Ishikawa (cell line): ENCODE data around the gene DCHS1.

Experiments
- CEBPB ChIP-seq: IDR thresholded peaks from 2 replicates; pipeline ENCODE4 v1.6.1; 2012
- CREB1 ChIP-seq: IDR thresholded peaks from 2 replicates; pipeline ENCODE4 v1.6.1; 2012; ENCODE audit warnings: low read depth
- EGR1 ChIP-seq: IDR thresholded peaks from 2 replicates; pipeline ENCODE4 v1.6.1; 2012
- EP300 ChIP-seq: IDR thresholded peaks from 2 replicates; pipeline ENCODE4 v1.6.1; 2012; ENCODE audit warnings: borderline replicate concordance
- FOXM1 ChIP-seq: IDR thresholded peaks from 2 replicates; pipeline ENCODE4 v1.6.1; 2012; ENCODE audit warnings: low read depth, borderline replicate concordance
- MAX ChIP-seq: IDR thresholded peaks from 2 replicates; pipeline ENCODE4 v1.6.1; 2012
- NFIC ChIP-seq: IDR thresholded peaks from 2 replicates; pipeline ENCODE4 v1.6.1; 2012
- RAD21 ChIP-seq: IDR thresholded peaks from 2 replicates; pipeline ENCODE4 v1.6.1; 2012; ENCODE audit warnings: low read depth
- REST ChIP-seq: IDR thresholded peaks from 2 replicates; pipeline ENCODE4 v1.6.1; 2012; ENCODE audit warnings: low read depth, mild to moderate bottlenecking
- TAF1 ChIP-seq: IDR thresholded peaks from 2 replicates; pipeline ENCODE4 v1.6.1; 2012; ENCODE audit warnings: low read depth, mild to moderate bottlenecking
- TCF12 ChIP-seq: IDR thresholded peaks from 2 replicates; pipeline ENCODE4 v1.6.1; 2012; ENCODE audit warnings: low read depth
- TEAD4 ChIP-seq: IDR thresholded peaks from 2 replicates; pipeline ENCODE4 v1.6.1; 2012
- USF1 ChIP-seq: IDR thresholded peaks from 2 replicates; pipeline ENCODE4 v1.6.1; 2012
- YY1 ChIP-seq: IDR thresholded peaks from 2 replicates; pipeline ENCODE4 v1.6.1; 2012; ENCODE audit warnings: low read depth
- ZBTB7A ChIP-seq: IDR thresholded peaks from 2 replicates; pipeline ENCODE4 v1.6.1; 2012; ENCODE audit warnings: low read depth

DCHS1 gene

GRCh38 chr11:6646576-6646917 lies 9.1 kb downstream of the DCHS1 start:
- TF ChIP-seq TAF1 (no peak), FOXM1 (no peak), EP300 (no peak), REST (no peak), MAX (no peak), RAD21 (no peak), TEAD4 (no peak), NFIC (no peak), ZBTB7A (no peak), CREB1 (no peak), CEBPB (no peak), EGR1 (no peak), YY1 (no peak), TCF12 (no peak), USF1 (no peak)

- TF ChIP-seq NFIC = no peak
- no peak for TF ChIP-seq REST
- no peak for TF ChIP-seq TCF12
- TF ChIP-seq CEBPB = no peak
Observed at GRCh38 chr11:6646071-6646470, 9.5 kb downstream of the DCHS1 start.

- TF ChIP-seq EGR1 = no peak
- TF ChIP-seq CREB1 = no peak
- TF ChIP-seq REST = no peak
- TF ChIP-seq ZBTB7A = no peak
- no peak for TF ChIP-seq TAF1
- TF ChIP-seq CEBPB = no peak
- TF ChIP-seq EP300 = no peak
- no peak for TF ChIP-seq NFIC
- TF ChIP-seq FOXM1 = no peak
- no peak for TF ChIP-seq MAX
- TF ChIP-seq USF1 = no peak
- TF ChIP-seq YY1 = no peak
Observed at GRCh38 chr11:6642957-6643356, 12.7 kb downstream of the DCHS1 start.

GRCh38 chr11:6640985-6641701 lies 14.5 kb downstream of the DCHS1 start:
- TF ChIP-seq MAX = no peak
- no peak for TF ChIP-seq CREB1
- TF ChIP-seq TEAD4 = no peak
- no peak for TF ChIP-seq EGR1
- TF ChIP-seq ZBTB7A = no peak
- no peak for TF ChIP-seq RAD21
- no peak for TF ChIP-seq REST
- no peak for TF ChIP-seq USF1
- no peak for TF ChIP-seq CEBPB
- TF ChIP-seq TCF12 = no peak
- TF ChIP-seq YY1 = no peak
- TF ChIP-seq EP300 = no peak
- no peak for TF ChIP-seq NFIC
- no peak for TF ChIP-seq TAF1
